Measurements from ENCODE around the gene HIPK2. TPM values are rescaled to one million over a fixed set of nuclear protein-coding genes. Genes with fewer than 3 reads are reported as not detected.
A peak's percentile ranks its signal among the peaks of the same experiment; 100 is the strongest.

The HIPK2 gene
- total RNA-seq, 1 experiment from 2014 or later, result 18.3 TPM

- peak; percentile 27 for DNase-seq (ENCODE audit: low read depth)
Measured at GRCh38 chr7:139696552-139696951, 81.2 kb downstream of the HIPK2 start.

GRCh38 chr7:139695588-139695987 lies 82.2 kb downstream of the HIPK2 start:
- peak; percentile 46 for DNase-seq (ENCODE audit: low read depth)

- no peak for DNase-seq (ENCODE audit: low read depth)
Measured at GRCh38 chr7:139695051-139695450, 82.7 kb downstream of the HIPK2 start.

DNA sequence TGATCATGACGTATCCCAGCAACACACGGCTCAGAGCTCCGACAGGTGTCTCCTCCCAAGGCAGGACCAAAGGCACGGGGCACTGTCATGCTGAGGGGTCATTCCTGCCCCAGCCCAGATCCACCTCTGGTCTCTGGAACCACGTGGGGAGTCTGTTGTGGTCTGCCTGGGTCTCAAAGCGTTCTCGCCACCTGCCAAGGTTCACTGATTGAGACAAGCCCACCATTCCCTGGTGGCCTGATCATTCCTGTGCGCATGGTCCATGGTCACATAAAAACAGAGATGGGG lies 83.5 kb downstream of the HIPK2 start:
- DNase-seq (ENCODE audit: low read depth), result no peak

DNA sequence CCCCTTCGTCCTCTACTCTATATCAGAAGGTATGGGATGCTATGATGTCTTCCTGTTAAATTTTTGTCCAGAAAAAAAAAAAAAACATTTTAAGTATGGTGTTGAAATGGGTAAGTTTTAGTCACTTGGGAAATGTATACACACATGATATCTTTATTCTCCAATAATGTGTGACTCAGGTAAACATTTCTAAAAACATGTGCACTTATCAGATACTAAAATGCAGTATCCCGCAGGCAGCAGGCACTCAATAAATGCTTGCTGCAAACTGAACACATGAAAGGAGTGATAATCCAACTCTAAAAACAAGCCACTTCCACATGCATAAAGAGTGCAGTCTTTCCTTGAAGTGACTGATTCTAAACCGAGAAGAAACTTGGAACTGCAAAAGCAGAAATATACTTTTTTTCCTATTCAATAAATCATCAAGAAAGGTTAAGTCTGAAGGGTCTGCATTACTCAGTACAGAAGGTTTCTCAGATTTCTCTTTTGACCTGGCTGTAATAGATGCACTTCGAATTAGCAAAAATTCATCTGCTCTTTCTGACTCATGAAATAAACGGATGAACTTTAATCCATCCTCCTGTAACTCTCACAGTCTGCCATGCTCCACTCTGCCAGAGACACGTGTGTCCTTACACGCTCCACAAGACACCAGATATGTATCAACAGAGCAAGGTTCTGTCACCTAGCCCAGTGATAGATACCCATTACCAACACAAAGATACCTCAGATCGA lies 84.0 kb downstream of the HIPK2 start:
- DNase-seq (ENCODE audit: low read depth), result no peak

DNA sequence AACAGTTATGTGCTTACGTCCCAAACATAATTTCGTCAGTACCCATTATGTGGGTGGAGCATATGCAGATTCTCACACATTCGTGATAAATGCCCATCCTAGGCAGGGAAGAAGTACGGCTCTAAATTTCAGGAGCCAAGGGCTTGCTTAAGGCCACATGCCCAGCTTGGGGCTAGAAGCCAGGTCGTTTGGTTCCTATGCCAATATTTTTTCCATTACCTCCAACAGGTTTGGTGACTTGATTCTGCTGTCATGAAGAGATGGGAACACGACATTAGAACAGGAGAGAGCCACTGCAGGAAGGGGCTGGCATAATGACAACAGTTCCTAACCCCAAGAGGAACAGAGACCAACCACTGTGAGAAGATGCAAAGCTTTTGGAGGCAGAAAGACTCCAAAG lies 85.1 kb downstream of the HIPK2 start:
- DNase-seq (ENCODE audit: low read depth), result no peak

- DNase-seq (ENCODE audit: low read depth), result peak; percentile 66
Measured at GRCh38 chr7:139691253-139691781, 86.5 kb downstream of the HIPK2 start.

DNA sequence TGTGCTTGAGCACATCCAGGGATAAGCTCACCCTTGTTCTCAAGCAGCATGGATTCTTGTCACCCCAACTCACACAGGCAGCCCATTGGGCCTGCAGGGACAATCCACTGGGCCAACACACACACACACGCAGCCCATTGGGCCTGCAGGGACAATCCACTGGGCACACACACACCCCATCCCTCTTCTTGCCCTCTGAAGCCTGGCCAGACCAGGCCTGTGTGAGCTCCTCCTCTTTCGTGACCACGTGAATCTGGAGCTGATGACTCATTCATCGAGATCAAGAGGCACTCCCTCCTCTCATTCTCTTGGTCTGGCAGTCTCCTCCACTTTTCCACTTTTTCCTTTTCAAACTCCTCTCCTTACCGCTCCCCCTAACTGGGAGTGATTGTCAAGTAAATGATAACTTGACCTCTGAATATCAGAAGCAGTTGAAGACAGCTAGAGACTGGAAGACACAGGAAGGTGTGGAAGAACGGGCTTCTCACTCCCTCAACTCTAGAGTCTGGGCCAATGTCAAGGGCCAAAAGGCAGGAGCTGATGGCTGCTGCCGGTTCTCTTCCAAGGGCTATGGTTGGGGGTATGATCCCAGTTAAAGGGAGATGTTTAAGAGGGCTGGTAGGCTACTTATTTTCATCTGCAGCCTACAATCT lies 89.7 kb downstream of the HIPK2 start:
- peak; percentile 67 for DNase-seq (ENCODE audit: low read depth)

DNA sequence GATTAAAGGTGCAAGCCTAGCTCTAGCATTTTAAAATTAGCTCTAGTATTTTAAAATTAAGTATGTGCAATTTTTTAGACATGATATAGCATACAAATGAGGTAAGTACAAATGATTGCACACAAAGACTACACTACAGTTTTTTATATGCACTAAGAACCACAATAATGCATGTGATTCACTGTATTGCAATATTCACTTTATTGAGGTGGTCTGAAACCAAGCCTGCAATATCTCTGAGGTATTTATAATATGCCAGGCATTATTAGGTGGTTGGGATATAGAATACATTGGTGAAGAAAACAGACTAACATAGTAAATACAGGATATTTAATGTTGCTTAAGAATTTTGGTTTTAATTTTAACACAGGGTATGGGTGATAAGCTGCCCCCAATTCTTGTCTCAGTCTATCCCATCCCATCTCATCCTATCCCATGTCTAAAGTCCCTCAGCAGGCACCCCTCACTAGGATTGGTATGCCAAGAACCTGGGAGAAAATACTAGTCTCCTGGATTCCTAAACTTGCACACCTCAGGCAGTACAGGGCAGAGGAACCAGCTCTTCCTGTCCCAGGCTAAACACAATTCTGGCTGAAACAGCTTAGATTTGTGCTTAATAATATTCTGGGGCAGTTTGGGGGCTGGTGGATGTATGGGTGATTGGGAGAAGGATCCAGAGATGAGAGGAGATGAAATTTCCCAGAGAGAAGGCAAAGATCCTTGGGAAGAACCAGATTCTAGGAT lies 90.4 kb downstream of the HIPK2 start:
- no peak for DNase-seq (ENCODE audit: low read depth)

DNA sequence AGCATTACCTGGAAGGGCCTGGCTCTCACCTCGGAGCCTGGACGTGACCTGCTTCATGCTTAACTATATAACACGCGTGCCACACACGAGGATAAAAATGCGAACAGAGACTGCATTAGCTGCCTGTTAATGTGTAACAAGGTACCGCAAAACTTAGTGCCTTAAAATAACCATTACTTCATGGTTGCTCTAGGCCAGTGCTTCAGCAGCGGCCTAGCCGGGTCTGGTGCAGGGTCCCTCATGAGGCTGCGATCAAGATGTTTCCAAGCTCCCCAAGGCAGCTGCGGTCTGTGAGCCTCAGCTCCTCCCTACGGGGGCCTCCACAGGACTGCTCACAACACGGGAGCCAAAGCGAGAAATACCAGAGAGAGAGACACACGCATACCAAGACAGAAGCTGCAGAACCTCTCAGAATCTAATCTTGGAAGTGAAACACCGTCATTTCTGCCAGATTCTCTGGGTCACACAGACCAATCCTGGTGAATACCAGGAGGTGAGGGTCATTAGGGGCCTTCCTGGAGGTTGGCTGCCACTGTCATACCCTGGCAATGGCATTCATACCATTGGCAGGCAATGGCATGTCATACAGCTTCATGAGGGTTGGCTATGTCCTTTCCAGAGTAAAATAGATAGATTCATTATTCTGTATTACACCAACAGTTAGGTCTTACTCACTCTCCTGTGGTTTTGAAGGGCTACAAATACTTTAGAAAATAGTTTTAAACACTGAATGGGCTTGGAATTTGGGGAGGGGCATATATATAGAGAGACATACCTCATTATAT lies 94.5 kb downstream of the HIPK2 start:
- peak; percentile 80 for DNase-seq (ENCODE audit: low read depth)

- DNase-seq (ENCODE audit: low read depth), result peak; percentile 94
Measured at GRCh38 chr7:139682136-139683013, 95.4 kb downstream of the HIPK2 start.

- DNase-seq (ENCODE audit: low read depth), result no peak
Measured at GRCh38 chr7:139681812-139682135, 96.0 kb downstream of the HIPK2 start.

DNA sequence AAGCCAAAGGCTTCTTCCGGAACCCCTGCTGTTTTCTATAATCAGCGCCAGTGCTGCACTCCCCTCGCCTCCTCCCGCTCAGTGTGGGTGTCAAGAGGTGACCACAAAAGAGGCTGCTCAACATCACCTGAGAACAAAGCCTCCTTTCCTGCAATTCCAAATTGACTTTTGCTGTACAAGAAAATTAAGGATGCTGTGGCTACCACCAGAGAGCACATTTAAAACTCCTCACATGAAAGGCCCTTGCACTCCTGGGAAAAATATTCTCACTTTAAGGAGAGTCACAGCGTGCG lies 96.4 kb downstream of the HIPK2 start:
- peak; percentile 48 for DNase-seq (ENCODE audit: low read depth)

- DNase-seq (ENCODE audit: low read depth), result peak; percentile 99
Measured at GRCh38 chr7:139680676-139681462, 96.9 kb downstream of the HIPK2 start.

- peak; percentile 77 for DNase-seq (ENCODE audit: low read depth)
Measured at GRCh38 chr7:139679731-139680594, 97.8 kb downstream of the HIPK2 start.

DNA sequence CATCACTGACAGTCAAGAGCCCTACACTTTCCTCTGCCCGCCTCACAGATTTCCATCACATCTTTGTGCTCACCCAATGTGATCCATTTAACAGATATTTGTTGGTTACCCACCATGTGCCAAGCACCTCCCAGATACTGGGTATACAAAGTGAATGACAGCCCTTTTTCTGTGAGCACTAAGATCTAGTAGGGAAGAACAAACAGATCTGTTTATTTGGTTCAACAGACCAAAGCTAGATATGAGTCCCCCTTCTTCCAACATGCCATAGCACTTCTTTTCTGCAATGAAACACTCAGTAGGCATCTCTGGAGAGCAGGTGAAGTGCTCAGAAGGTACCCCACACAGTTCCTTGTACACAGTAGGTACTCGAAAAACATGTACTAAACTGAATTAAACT lies 101.4 kb downstream of the HIPK2 start:
- no peak for DNase-seq (ENCODE audit: low read depth)

GRCh38 chr7:139675127-139676125 lies 102.4 kb downstream of the HIPK2 start:
- no peak for DNase-seq (ENCODE audit: low read depth)

GRCh38 chr7:139674752-139675126 lies 103.1 kb downstream of the HIPK2 start:
- DNase-seq (ENCODE audit: low read depth), result no peak

Data from M059J (cell line).